Loucy (cell line): ENCODE results near the gene VPS51.

ENCODE experiments used
- EZH2phosphoT487 ChIP-seq: fragments of 200-600 bp; IDR thresholded peaks from 2 replicates; pipeline ENCODE4 v1.6.1; 2018; ENCODE audit warnings: antibody characterized with exemption, mild to moderate bottlenecking, moderate library complexity, borderline replicate concordance
- TF ChIP-seq, protein P1 (sequence below): fragments of 200-600 bp; sonication (generic); conservative IDR thresholded peaks from 2 replicates; pipeline ENCODE4 v1.5.1; 2014; ENCODE audit warnings: mild to moderate bottlenecking, antibody characterized with exemption, low read length

DNA sequence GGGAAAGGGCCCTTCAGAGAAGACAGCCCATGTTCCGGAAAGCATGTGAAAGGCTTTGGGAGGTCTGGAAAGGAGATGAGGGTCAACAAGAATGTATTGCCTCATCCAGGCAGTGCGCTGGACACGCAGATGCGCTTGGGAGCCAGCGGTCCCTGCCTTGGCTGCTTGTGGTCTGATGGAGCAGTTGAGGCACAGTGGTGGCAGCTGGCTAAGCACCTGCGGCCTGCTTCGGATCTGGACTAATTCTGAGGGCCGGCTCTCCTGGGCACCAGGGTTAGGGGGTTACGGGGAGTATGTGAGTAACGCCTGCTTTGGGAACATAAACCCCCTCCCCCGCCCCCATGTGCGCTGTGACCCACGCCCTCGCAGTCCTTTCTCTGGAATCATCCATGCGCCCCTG, 11.1 kb downstream of the VPS51 start:
- TF ChIP-seq, protein P1, sequence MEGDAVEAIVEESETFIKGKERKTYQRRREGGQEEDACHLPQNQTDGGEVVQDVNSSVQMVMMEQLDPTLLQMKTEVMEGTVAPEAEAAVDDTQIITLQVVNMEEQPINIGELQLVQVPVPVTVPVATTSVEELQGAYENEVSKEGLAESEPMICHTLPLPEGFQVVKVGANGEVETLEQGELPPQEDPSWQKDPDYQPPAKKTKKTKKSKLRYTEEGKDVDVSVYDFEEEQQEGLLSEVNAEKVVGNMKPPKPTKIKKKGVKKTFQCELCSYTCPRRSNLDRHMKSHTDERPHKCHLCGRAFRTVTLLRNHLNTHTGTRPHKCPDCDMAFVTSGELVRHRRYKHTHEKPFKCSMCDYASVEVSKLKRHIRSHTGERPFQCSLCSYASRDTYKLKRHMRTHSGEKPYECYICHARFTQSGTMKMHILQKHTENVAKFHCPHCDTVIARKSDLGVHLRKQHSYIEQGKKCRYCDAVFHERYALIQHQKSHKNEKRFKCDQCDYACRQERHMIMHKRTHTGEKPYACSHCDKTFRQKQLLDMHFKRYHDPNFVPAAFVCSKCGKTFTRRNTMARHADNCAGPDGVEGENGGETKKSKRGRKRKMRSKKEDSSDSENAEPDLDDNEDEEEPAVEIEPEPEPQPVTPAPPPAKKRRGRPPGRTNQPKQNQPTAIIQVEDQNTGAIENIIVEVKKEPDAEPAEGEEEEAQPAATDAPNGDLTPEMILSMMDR, result no peak
- TF ChIP-seq EZH2phosphoT487, result no peak
